Lung microvascular endothelial cell (primary cell): ENCODE results near the gene ATP6V0A1. TPM values are rescaled to one million over a fixed set of nuclear protein-coding genes. Genes with fewer than 3 reads are reported as not detected.
A peak's percentile ranks its signal among the peaks of the same experiment; 100 is the strongest.

Experiments
- DNase-seq, 2 donors: peaks; one replicate each; pipeline versions ENCODE4 v3.0.0 to v3.0.0-alpha.2; 2010; ENCODE audit warnings: low read depth in 2 of 2
- total RNA-seq: library from RNA; depleted of rRNA; stranded (reverse); fragments of >200 nt; gene quantifications from 2 replicates; pipeline ENCODE4 v1.2.1, GENCODE V29; 2014

ATP6V0A1 gene
- total RNA-seq, 1 donor from 2014 or later, result 22.0 TPM

GRCh38 chr17:42518755-42519545, 60.3 kb downstream of the ATP6V0A1 start:
- peak; percentile 58 to 66 for DNase-seq

- DNase-seq, result peak; percentile 92 to 97
These were observed 61.1 kb downstream of the ATP6V0A1 start for GRCh38 chr17:42519546-42520491.

GRCh38 chr17:42520540-42520951, 61.9 kb downstream of the ATP6V0A1 start:
- peak in 1 of 2 donors; percentile 51 for DNase-seq

GRCh38 chr17:42521036-42521435, 62.4 kb downstream of the ATP6V0A1 start:
- peak in 1 of 2 donors; percentile 32 for DNase-seq

GRCh38 chr17:42521666-42522262, 63.1 kb downstream of the ATP6V0A1 start:
- no peak for DNase-seq

GRCh38 chr17:42522263-42522790, 63.6 kb downstream of the ATP6V0A1 start:
- no peak for DNase-seq

- DNase-seq, result no peak
These were observed 64.2 kb downstream of the ATP6V0A1 start for GRCh38 chr17:42522798-42523278.

GRCh38 chr17:42525221-42525620, 66.5 kb downstream of the ATP6V0A1 start:
- no peak for DNase-seq

GRCh38 chr17:42526031-42526444, 67.4 kb downstream of the ATP6V0A1 start:
- DNase-seq, result peak in 1 of 2 donors; percentile 85

- DNase-seq, result no peak
These were observed 69.3 kb downstream of the ATP6V0A1 start for GRCh38 chr17:42527932-42528331.

- DNase-seq, result no peak
These were observed 70.4 kb downstream of the ATP6V0A1 start for GRCh38 chr17:42529061-42529460.

- DNase-seq, result no peak
These were observed 72.3 kb downstream of the ATP6V0A1 start for GRCh38 chr17:42530952-42531454.

- DNase-seq, result peak; percentile 64 to 65
These were observed 73.0 kb downstream of the ATP6V0A1 start for GRCh38 chr17:42531455-42532354.

- DNase-seq, result no peak
These were observed 76.7 kb downstream of the ATP6V0A1 start for GRCh38 chr17:42535155-42536047.

- peak; percentile 89 to 92 for DNase-seq
These were observed 77.3 kb downstream of the ATP6V0A1 start, which contains the start of gene NAGLU for GRCh38 chr17:42536048-42536371. Gene NAGLU (plus strand): TSS chr17:42536241. CDS start chr17:42536273, 32 bp downstream.

- DNase-seq, result peak; percentile 71 to 72
These were observed 77.9 kb downstream of the ATP6V0A1 start for GRCh38 chr17:42536372-42537155.

GRCh38 chr17:42537156-42537805, 78.6 kb downstream of the ATP6V0A1 start:
- no peak for DNase-seq
